ENCODE measurements around the gene SMYD3.

DNA sequence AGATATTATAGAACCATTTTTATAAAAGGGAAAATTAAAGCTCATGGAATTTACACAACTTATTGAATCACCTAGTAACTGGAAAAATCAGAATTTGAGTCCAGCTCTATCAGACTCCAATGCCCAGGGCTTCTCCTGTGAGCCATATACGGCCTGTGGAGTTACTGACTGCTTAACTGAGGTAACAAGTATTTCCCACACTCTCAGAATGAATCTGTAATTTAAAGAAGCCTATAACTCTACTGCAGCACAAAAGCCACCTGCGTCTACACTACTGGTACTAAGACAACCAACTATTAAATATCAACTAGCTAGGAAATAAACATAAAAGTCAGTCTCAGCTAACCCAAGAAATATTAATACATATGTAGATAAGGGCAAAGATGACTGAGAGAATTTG is 29.4 kb downstream of the SMYD3 start:
- TF ChIP-seq, protein P1, sequence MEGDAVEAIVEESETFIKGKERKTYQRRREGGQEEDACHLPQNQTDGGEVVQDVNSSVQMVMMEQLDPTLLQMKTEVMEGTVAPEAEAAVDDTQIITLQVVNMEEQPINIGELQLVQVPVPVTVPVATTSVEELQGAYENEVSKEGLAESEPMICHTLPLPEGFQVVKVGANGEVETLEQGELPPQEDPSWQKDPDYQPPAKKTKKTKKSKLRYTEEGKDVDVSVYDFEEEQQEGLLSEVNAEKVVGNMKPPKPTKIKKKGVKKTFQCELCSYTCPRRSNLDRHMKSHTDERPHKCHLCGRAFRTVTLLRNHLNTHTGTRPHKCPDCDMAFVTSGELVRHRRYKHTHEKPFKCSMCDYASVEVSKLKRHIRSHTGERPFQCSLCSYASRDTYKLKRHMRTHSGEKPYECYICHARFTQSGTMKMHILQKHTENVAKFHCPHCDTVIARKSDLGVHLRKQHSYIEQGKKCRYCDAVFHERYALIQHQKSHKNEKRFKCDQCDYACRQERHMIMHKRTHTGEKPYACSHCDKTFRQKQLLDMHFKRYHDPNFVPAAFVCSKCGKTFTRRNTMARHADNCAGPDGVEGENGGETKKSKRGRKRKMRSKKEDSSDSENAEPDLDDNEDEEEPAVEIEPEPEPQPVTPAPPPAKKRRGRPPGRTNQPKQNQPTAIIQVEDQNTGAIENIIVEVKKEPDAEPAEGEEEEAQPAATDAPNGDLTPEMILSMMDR (conservative IDR thresholded peaks at IDR 0.05) = no peak
- no peak for TF ChIP-seq ZFX (IDR thresholded peaks at IDR 0.05)

All from C4-2B (cell line).